ENCODE data around the gene ZBTB20. TPM values are rescaled to one million over a fixed set of nuclear protein-coding genes. Genes with fewer than 3 reads are reported as not detected.

Gene ZBTB20
- total RNA-seq, 1 experiment from 2014 or later, result 12.8 TPM

DNA sequence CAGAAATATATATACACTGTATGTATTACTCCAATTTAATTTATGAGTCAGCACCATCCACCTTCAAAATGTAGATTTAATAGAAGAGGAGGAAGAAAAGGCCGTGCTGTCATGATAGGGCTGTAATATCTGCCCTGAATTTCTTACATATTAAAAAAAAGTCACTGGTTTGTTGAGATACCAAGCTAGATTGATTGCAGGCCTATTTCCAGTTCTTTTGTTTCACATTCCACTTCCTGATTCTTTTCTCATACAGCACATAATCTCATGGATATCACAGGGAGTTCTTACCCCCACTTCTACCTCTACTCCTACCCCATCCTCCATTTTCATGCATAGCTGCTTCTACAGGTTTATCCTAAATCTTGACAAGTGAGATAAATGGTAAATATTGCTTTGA lies 290.3 kb downstream of the ZBTB20 start:
- no peak for DNase-seq
- POLR2A ChIA-PET, result no interaction called here

DNA sequence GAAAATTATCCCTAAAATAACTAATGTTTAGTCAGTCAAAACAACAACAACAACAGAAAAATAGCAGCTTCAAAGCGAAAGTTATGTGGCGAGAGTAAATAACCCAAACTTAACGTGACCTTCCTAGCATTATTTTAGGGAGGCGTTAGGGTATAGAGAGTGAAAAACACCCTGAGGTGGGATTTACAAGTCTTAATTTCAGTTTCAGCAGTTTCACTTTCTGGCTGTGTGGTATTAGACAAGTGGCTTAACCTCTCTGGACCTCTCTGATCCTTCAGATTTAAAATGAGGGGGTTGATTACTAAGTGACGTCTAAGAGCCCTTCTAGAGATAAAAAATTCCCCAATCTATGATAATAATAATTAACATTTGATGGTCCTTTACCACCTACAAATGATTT lies 291.2 kb downstream of the ZBTB20 start:
- CTCF ChIA-PET, result no interaction called here
- BruUV-seq (replicated peaks), result no TSS peak

More for the DNA sequence above, 290.3 kb downstream of the ZBTB20 start:
- CTCF ChIA-PET, result no interaction called here
- no peaks in the 10 kb centered on the region for H3K9me3 ChIP-seq
- no peak overlapping the region for H3K4me3 ChIP-seq (ENCODE audit: low read depth, low read length)
- TF ChIP-seq, protein P1, sequence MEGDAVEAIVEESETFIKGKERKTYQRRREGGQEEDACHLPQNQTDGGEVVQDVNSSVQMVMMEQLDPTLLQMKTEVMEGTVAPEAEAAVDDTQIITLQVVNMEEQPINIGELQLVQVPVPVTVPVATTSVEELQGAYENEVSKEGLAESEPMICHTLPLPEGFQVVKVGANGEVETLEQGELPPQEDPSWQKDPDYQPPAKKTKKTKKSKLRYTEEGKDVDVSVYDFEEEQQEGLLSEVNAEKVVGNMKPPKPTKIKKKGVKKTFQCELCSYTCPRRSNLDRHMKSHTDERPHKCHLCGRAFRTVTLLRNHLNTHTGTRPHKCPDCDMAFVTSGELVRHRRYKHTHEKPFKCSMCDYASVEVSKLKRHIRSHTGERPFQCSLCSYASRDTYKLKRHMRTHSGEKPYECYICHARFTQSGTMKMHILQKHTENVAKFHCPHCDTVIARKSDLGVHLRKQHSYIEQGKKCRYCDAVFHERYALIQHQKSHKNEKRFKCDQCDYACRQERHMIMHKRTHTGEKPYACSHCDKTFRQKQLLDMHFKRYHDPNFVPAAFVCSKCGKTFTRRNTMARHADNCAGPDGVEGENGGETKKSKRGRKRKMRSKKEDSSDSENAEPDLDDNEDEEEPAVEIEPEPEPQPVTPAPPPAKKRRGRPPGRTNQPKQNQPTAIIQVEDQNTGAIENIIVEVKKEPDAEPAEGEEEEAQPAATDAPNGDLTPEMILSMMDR (IDR thresholded peaks at IDR 0.05; ENCODE audit: insufficient read depth in 1 of 2, low read depth in 1 of 2, low read length in 1 of 2, severe bottlenecking in 1 of 2, unreplicated experiment in 1 of 2), result no peak
- H3K27ac Mint-ChIP-seq (ENCODE audit: unreplicated experiment), result no peak overlapping the region
- intact Hi-C loops (cut with micrococcal nuclease; ENCODE audit: unreplicated experiment), result no loop called here
- no peaks in the 10 kb centered on the region for H3K36me3 ChIP-seq (ENCODE audit: control insufficient read depth, insufficient read depth, low read length)
- no peaks in the 10 kb centered on the region for H3K36me3 Mint-ChIP-seq (ENCODE audit: insufficient read depth, unreplicated experiment)
- H3K9me3 Mint-ChIP-seq (ENCODE audit: unreplicated experiment), result no peaks in the 10 kb centered on the region
- no peaks in the 10 kb centered on the region for H3K4me1 ChIP-seq
- H3K27me3 Mint-ChIP-seq (ENCODE audit: insufficient read depth, unreplicated experiment), result peaks cover 25% of the 10 kb centered on the region
- H3K4me3 Mint-ChIP-seq (ENCODE audit: unreplicated experiment), result no peak overlapping the region
- no peaks in the 10 kb centered on the region; the same call in 1 of the 2 replicates for H3K27me3 ChIP-seq (replicated peaks; ENCODE audit: control insufficient read depth, insufficient read depth, low read length)
- H3K4me1 Mint-ChIP-seq (ENCODE audit: low read depth, unreplicated experiment), result no peaks in the 10 kb centered on the region
- BruUV-seq (replicated peaks), result no TSS peak

DNA sequence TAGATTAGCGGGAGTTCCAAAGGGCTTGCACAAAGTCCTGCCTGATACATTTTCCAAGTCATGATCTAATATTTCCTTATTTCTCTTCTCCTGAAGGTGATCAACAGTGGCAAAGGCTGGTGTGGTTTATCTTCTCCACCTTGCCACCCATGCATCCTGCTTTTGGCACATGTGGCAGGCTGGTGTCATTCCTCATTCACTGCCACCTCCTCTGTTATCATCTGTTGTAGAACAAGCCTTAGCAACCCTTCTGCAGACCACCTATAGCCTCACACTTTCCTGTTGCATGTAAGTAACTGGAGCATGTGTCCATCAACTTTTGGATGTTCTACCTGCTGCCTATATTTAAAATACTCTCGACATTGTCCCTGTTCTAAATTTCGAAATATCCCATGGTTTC lies 294.1 kb downstream of the ZBTB20 start:
- TF ChIP-seq, protein P1 (IDR thresholded peaks at IDR 0.05; ENCODE audit: insufficient read depth in 1 of 2, low read depth in 1 of 2, low read length in 1 of 2, severe bottlenecking in 1 of 2, unreplicated experiment in 1 of 2), result no peak
- Histone ChIP-seq H3K4me3 (ENCODE audit: low read depth, low read length) (no peak overlapping the region), H3K27me3 (replicated peaks; ENCODE audit: control insufficient read depth, insufficient read depth, low read length) (no peaks in the 10 kb centered on the region; the same call in 1 of the 2 replicates), H3K4me1 (no peaks in the 10 kb centered on the region), H3K36me3 (ENCODE audit: control insufficient read depth, insufficient read depth, low read length) (no peaks in the 10 kb centered on the region), H3K9me3 (no peaks in the 10 kb centered on the region)
- CTCF ChIA-PET, result no interaction called here
- no peaks in the 10 kb centered on the region for H3K36me3 Mint-ChIP-seq (ENCODE audit: insufficient read depth, unreplicated experiment)
- H3K9me3 Mint-ChIP-seq (ENCODE audit: unreplicated experiment), result no peaks in the 10 kb centered on the region
- no peak for DNase-seq
- no peak overlapping the region for H3K4me3 Mint-ChIP-seq (ENCODE audit: unreplicated experiment)
- POLR2A ChIA-PET, result no interaction called here
- peaks cover 22% of the 10 kb centered on the region for H3K27me3 Mint-ChIP-seq (ENCODE audit: insufficient read depth, unreplicated experiment)
- H3K4me1 Mint-ChIP-seq (ENCODE audit: low read depth, unreplicated experiment), result no peaks in the 10 kb centered on the region
- BruUV-seq (replicated peaks), result no TSS peak
- H3K27ac Mint-ChIP-seq (ENCODE audit: unreplicated experiment), result no peak overlapping the region
- intact Hi-C loops (cut with micrococcal nuclease; ENCODE audit: unreplicated experiment), result no loop called here

More for the DNA sequence above, 291.2 kb downstream of the ZBTB20 start:
- Histone ChIP-seq H3K36me3 (ENCODE audit: control insufficient read depth, insufficient read depth, low read length) (no peaks in the 10 kb centered on the region), H3K27me3 (replicated peaks; ENCODE audit: control insufficient read depth, insufficient read depth, low read length) (no peaks in the 10 kb centered on the region; the same call in 1 of the 2 replicates), H3K9me3 (no peaks in the 10 kb centered on the region), H3K4me3 (ENCODE audit: low read depth, low read length) (no peak overlapping the region), H3K4me1 (no peaks in the 10 kb centered on the region)
- Mint-ChIP-seq H3K9me3 (ENCODE audit: unreplicated experiment) (no peaks in the 10 kb centered on the region), H3K4me1 (ENCODE audit: low read depth, unreplicated experiment) (no peaks in the 10 kb centered on the region), H3K36me3 (ENCODE audit: insufficient read depth, unreplicated experiment) (no peaks in the 10 kb centered on the region), H3K27me3 (ENCODE audit: insufficient read depth, unreplicated experiment) (peaks cover 26% of the 10 kb centered on the region), H3K4me3 (ENCODE audit: unreplicated experiment) (no peak overlapping the region), H3K27ac (ENCODE audit: unreplicated experiment) (no peak overlapping the region)
- no peak for DNase-seq
- POLR2A ChIA-PET, result no interaction called here
- intact Hi-C loops (cut with micrococcal nuclease; ENCODE audit: unreplicated experiment), result no loop called here
- TF ChIP-seq, protein P1 (IDR thresholded peaks at IDR 0.05; ENCODE audit: insufficient read depth in 1 of 2, low read depth in 1 of 2, low read length in 1 of 2, severe bottlenecking in 1 of 2, unreplicated experiment in 1 of 2), result no peak

All from Caco-2 (cell line).